Adipocyte (in vitro differentiated cells): ENCODE measurements around the gene KRTAP11-1.
A peak's percentile ranks its signal among the peaks of the same experiment; 100 is the strongest.

ENCODE experiments used
- DNase-seq: peaks from one replicate; pipeline ENCODE4 v3.0.0-alpha.2; 2015; ENCODE audit warnings: low read depth
- H3K27me3 ChIP-seq: replicated peaks from 2 replicates; pipeline ENCODE4 v1.7.0; 2013; ENCODE audit warnings: mild to moderate bottlenecking, low read length, moderate library complexity; ENCODE audit not compliant: control insufficient read depth, insufficient read depth
- H3K36me3 ChIP-seq: 2 replicates; pipeline ENCODE4 v1.7.0; 2013; ENCODE audit warnings: low read length, mild to moderate bottlenecking, moderate library complexity; ENCODE audit not compliant: control insufficient read depth, insufficient read depth, severe bottlenecking
- H3K4me1 ChIP-seq: 2 replicates; pipeline ENCODE4 v1.7.0; 2013; ENCODE audit warnings: mild to moderate bottlenecking, low read length, moderate library complexity; ENCODE audit not compliant: control insufficient read depth, insufficient read depth
- H3K4me3 ChIP-seq: 2 replicates; pipeline ENCODE4 v1.7.0; 2013; ENCODE audit warnings: mild to moderate bottlenecking, low read length, moderate library complexity
- H3K9ac ChIP-seq: 2 replicates; pipeline ENCODE4 v1.7.0; 2013; ENCODE audit warnings: mild to moderate bottlenecking, low read length, moderate library complexity
- H3K9me3 ChIP-seq: 2 replicates; pipeline ENCODE4 v1.7.0; 2013; ENCODE audit warnings: mild to moderate bottlenecking, low read length, moderate library complexity; ENCODE audit not compliant: control insufficient read depth

KRTAP11-1 gene

GRCh38 chr21:30881480-30881879, at the start of gene KRTAP11-1:
KRTAP11-1 (minus strand) TSS chr21:30881580; CDS start chr21:30881524, 56 bp downstream.
- H3K36me3 ChIP-seq: no peaks in the 10 kb centered on the region
- no peak within 1 kb of the TSS for H3K9ac ChIP-seq
- no peak within 1 kb of the TSS for H3K4me3 ChIP-seq
- H3K9me3 ChIP-seq: no peaks in the 10 kb centered on the region
- no peaks in the 10 kb centered on the region for H3K27me3 ChIP-seq
- no peaks in the 10 kb centered on the region for H3K4me1 ChIP-seq
- no peak for DNase-seq

DNA sequence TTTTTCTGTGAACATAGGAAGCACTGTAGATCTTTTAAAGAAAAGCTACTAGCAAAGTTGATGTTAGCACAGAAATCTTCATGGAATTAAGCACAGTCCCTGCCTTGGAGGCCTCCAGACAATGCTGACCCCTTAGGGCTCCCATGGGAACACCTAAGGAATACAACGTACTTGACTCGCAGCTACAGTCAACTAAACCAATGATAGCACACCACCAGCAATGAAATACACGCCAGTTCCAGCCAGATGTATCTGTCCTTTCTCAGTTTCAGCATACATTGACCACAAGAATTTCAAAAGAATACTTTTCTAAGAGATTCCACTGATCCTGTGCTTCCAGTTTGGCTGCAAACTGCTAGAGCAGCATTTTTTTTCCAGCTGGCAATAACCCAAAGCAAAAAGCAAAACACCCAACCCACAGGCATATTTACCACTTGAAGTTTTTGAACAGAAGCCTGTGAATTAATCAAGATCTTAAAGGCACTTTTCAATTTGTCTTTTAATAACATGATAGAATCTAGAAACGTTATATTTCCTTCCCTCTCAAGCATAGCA, 42.8 kb upstream of the KRTAP11-1 start:
- Histone ChIP-seq H3K36me3 (no peaks in the 10 kb centered on the region), H3K4me1 (no peaks in the 10 kb centered on the region), H3K9ac (no peak overlapping the region), H3K9me3 (peaks cover 12% of the 10 kb centered on the region), H3K4me3 (no peak overlapping the region), H3K27me3 (no peaks in the 10 kb centered on the region)
- DNase-seq: no peak

DNA sequence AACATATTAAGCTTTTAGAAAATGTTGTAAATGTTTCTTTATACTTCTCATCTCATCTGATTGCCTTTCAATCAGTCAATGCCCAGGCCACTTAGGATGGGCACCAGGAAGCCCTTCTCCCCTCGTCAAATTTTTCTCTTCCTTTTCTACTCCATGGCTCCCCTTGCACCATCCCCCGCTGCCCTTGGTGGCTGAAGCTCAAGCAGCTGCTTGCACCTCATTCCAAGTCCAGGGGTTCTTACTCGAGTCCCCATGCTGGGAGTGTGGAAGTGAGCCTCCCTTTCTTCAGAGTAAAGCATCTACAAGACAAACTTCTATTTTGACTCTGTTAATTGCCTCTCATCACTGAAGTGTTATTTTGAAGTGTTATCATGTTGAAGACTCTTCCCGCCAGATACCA, 39.7 kb upstream of the KRTAP11-1 start:
- Histone ChIP-seq H3K9ac (no peak overlapping the region), H3K27me3 (no peaks in the 10 kb centered on the region), H3K4me1 (no peaks in the 10 kb centered on the region), H3K9me3 (peaks cover 4% of the 10 kb centered on the region), H3K4me3 (no peak overlapping the region), H3K36me3 (no peaks in the 10 kb centered on the region)
- DNase-seq: no peak

DNA sequence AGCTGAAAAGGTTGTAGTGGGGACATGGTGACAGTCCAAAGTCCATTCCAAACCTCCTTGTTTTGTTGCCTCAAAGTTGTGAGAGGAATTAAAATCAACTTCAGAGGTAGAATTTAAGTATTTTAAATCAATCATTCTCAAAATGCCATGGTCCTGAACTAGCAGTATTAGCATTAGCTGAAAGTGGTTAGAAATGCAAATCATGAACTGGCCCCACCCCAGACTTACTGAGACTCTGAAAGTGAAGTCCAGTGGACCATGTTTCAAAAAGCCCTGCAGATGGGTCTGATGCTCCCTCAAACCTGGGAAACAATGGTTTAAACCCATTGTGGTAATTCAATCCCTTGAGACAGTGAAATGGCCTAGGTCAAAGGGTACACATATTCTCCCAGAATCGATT, 36.2 kb upstream of the KRTAP11-1 start:
- no peaks in the 10 kb centered on the region for H3K9me3 ChIP-seq
- no peak overlapping the region for H3K9ac ChIP-seq
- no peaks in the 10 kb centered on the region for H3K4me1 ChIP-seq
- H3K4me3 ChIP-seq: no peak overlapping the region
- no peaks in the 10 kb centered on the region for H3K36me3 ChIP-seq
- DNase-seq: no peak
- no peaks in the 10 kb centered on the region for H3K27me3 ChIP-seq

GRCh38 chr21:30900881-30901280, 19.5 kb upstream of the KRTAP11-1 start:
- H3K4me3 ChIP-seq: no peak overlapping the region
- no peak for DNase-seq
- no peaks in the 10 kb centered on the region for H3K4me1 ChIP-seq
- H3K27me3 ChIP-seq: no peaks in the 10 kb centered on the region
- no peaks in the 10 kb centered on the region for H3K36me3 ChIP-seq
- no peak overlapping the region for H3K9ac ChIP-seq
- peaks cover 5% of the 10 kb centered on the region for H3K9me3 ChIP-seq

DNA sequence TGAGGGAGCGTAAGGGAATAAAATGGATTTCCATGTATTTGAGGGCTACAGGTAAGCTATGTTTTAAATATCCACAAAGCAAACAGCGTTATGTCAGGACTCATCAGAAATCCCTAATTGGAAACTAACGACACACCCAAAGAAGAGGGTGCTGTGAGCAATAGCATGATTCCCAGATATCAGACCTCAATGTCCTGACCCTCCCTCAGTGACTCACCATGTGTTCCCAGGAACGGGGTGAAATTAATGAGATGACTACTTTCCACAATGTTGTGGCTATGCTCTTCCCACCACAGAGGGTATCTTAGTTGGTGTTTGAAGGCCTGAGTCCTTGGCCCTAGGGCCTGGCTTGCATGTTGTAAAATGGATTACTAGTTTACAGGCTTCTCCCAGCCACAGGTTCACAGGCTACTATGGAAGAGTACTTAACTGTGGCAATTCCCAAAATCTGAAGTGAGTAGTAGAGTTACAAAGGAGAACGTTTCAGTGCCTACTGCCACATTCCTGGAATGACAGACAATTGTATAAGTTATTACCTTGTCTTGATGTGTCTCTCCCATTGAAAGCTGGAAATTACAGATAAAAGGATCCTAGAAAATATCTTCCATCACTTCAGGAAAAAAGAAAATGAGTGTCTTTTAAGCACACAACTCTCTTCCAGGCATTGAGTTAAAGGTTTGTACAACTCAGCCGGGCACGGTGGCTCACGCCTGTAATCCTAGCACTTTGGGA, 1.7 kb upstream of the KRTAP11-1 start:
- H3K9ac ChIP-seq: no peak overlapping the region
- no peaks in the 10 kb centered on the region for H3K36me3 ChIP-seq
- DNase-seq: no peak
- H3K4me1 ChIP-seq: no peaks in the 10 kb centered on the region
- H3K9me3 ChIP-seq: no peaks in the 10 kb centered on the region
- no peak overlapping the region for H3K4me3 ChIP-seq
- H3K27me3 ChIP-seq: no peaks in the 10 kb centered on the region

DNA sequence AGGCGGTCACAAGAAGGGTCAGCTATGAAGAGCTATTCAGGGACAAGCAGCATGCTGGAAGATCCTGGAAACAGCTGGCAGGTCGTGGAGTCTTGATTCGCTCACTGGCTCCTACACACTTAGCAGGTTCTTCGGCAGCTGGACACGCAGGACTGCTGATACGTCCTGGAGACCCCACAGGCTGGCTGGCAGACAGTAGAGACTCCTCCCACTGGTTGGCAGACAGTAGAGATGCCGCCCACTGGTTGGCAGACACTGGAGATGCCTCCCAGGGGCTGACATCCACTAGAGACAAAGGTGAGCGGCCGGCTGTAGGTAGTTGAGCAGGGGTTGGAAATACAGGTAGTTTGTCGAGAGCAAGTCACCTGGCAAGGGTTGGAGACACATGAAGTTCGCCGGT, 466 bp downstream of the KRTAP11-1 start:
- Histone ChIP-seq H3K27me3 (no peaks in the 10 kb centered on the region), H3K4me1 (no peaks in the 10 kb centered on the region), H3K9me3 (no peaks in the 10 kb centered on the region), H3K9ac (no peak overlapping the region), H3K36me3 (no peaks in the 10 kb centered on the region), H3K4me3 (no peak overlapping the region)
- no peak for DNase-seq

DNA sequence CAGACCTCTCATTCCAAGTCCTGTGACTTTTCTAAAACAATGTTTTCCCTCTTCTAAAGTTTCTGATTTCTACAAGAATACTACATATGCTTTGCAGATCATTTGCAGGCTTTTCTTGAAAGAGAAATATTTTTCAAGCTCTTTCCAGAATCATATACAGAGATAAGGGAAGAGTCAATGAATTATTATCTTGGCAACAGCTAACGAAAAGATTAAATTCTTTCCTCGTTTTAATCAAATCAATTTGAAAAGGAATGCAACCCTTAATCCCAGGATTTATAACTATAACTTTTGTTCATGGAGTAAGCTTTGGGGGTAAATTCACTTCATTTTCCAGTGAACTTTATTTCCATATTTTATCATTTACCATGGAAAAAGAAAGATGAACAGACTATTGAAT, 6.9 kb downstream of the KRTAP11-1 start:
- H3K4me1 ChIP-seq: no peaks in the 10 kb centered on the region
- H3K4me3 ChIP-seq: no peak overlapping the region
- no peaks in the 10 kb centered on the region for H3K9me3 ChIP-seq
- no peak overlapping the region for H3K9ac ChIP-seq
- H3K36me3 ChIP-seq: no peaks in the 10 kb centered on the region
- DNase-seq: no peak
- no peaks in the 10 kb centered on the region for H3K27me3 ChIP-seq

GRCh38 chr21:30847627-30848500, 33.5 kb downstream of the KRTAP11-1 start:
- no peak for DNase-seq
- Histone ChIP-seq H3K27me3 (no peaks in the 10 kb centered on the region), H3K4me3 (no peak overlapping the region), H3K9ac (no peak overlapping the region), H3K4me1 (no peaks in the 10 kb centered on the region), H3K36me3 (no peaks in the 10 kb centered on the region), H3K9me3 (no peaks in the 10 kb centered on the region)

- no peak overlapping the region for H3K4me3 ChIP-seq
- H3K27me3 ChIP-seq: no peaks in the 10 kb centered on the region
- no peaks in the 10 kb centered on the region for H3K9me3 ChIP-seq
- DNase-seq: no peak
- no peak overlapping the region for H3K9ac ChIP-seq
- no peaks in the 10 kb centered on the region for H3K36me3 ChIP-seq
- H3K4me1 ChIP-seq: no peaks in the 10 kb centered on the region
Observed at GRCh38 chr21:30842990-30843389, 38.4 kb downstream of the KRTAP11-1 start.

DNA sequence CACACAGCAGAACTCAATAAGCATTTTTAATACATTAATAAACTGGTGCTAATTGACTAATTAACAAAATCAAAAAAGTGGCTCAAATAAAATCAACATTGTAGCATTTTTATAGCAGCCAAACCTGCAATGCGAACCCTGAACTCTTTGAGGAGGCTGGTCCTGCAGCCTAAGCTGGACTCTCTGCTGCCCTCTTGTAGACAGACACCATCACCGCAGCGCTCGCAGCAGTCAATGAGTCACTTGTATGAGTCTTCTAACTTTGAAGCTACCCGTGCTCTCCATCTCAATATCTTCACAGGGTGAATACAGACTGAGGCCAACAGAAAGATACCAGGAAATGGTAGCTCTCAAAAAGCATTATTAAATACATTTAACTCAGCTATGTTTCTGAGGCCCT, 42.1 kb downstream of the KRTAP11-1 start:
- peak; percentile 10 for DNase-seq
- no peak overlapping the region for H3K4me3 ChIP-seq
- H3K27me3 ChIP-seq: no peaks in the 10 kb centered on the region
- no peaks in the 10 kb centered on the region for H3K4me1 ChIP-seq
- H3K9ac ChIP-seq: no peak overlapping the region
- no peaks in the 10 kb centered on the region for H3K36me3 ChIP-seq
- H3K9me3 ChIP-seq: no peaks in the 10 kb centered on the region
